Muscle of back (tissue), 11 donors: Measurements from ENCODE around the gene EPHA7. TPM values are rescaled to one million over a fixed set of nuclear protein-coding genes. Genes with fewer than 3 reads are reported as not detected.

ENCODE experiments used
- DNase-seq, 3 donors: peaks; one replicate each; pipeline versions ENCODE4 v3.0.0 to v3.0.0-alpha.2; 2013
- polyA plus RNA-seq, 10 donors: library from polyadenylated mRNA; unstranded; fragments of 120-200 nt; gene quantifications; one replicate each; pipeline ENCODE4 v1.2.1, GENCODE V29; 2013; ENCODE audit not compliant: insufficient read length in 10 of 10

EPHA7 gene
- polyA plus RNA-seq, 10 donors: 3.8 to 14.8 (median 6.9) TPM

- DNase-seq: no peak
Observed at GRCh38 chr6:93259332-93259731, 160.0 kb downstream of the EPHA7 start.

- DNase-seq: no peak
Observed at GRCh38 chr6:93252930-93253329, 166.4 kb downstream of the EPHA7 start.

GRCh38 chr6:93248631-93249030 lies 170.7 kb downstream of the EPHA7 start:
- no peak for DNase-seq

- DNase-seq: no peak
Observed at GRCh38 chr6:93243231-93243778, 176.1 kb downstream of the EPHA7 start.

- no peak for DNase-seq
Observed at GRCh38 chr6:93242049-93242448, 177.3 kb downstream of the EPHA7 start.

- DNase-seq: no peak
Observed at GRCh38 chr6:93238632-93239031, 180.7 kb downstream of the EPHA7 start.

GRCh38 chr6:93235775-93236174 lies 183.6 kb downstream of the EPHA7 start:
- DNase-seq: no peak

GRCh38 chr6:93226822-93227221 lies 192.5 kb downstream of the EPHA7 start:
- no peak for DNase-seq

- no peak for DNase-seq
Observed at GRCh38 chr6:93222071-93222851, 197.1 kb downstream of the EPHA7 start.

GRCh38 chr6:93219447-93219846 lies 199.9 kb downstream of the EPHA7 start:
- no peak for DNase-seq

- DNase-seq: peak in 2 of 3 donors; percentile 10 to 55
Observed at GRCh38 chr6:93218096-93218495, 201.3 kb downstream of the EPHA7 start.

GRCh38 chr6:93213028-93213427 lies 206.3 kb downstream of the EPHA7 start:
- no peak for DNase-seq

- DNase-seq: no peak
Observed at GRCh38 chr6:93210908-93211307, 208.5 kb downstream of the EPHA7 start.

- no peak for DNase-seq
Observed at GRCh38 chr6:93209358-93209757, 210.0 kb downstream of the EPHA7 start.

- peak in 2 of 3 donors; percentile 32 to 51 for DNase-seq
Observed at GRCh38 chr6:93196406-93196970, 222.9 kb downstream of the EPHA7 start.

- DNase-seq: no peak
Observed at GRCh38 chr6:93194480-93194879, 224.9 kb downstream of the EPHA7 start.

- no peak for DNase-seq
Observed at GRCh38 chr6:93193868-93194267, 225.5 kb downstream of the EPHA7 start.
